Testis (tissue), 2 donors: ENCODE measurements around the gene USP35.

Experiments used
- POLR2A ChIP-seq: fragments of 450-650 bp; IDR thresholded peaks from one replicate; pipeline ENCODE4 v1.6.1; 2017; ENCODE audit warnings: antibody characterized with exemption, mild to moderate bottlenecking, moderate library complexity
- TF ChIP-seq, protein P1 (sequence below), 3 experiments: fragments of 450-650 bp in 2 of 3; fragments of 200-600 bp in 1 of 3; sonication (generic) in 1 of 3; IDR thresholded peaks; one replicate each; pipeline ENCODE4 v1.5.1; 2016 to 2019; ENCODE audit warnings: antibody characterized with exemption in 3 of 3, mild to moderate bottlenecking in 2 of 3, moderate library complexity in 1 of 3

DNA sequence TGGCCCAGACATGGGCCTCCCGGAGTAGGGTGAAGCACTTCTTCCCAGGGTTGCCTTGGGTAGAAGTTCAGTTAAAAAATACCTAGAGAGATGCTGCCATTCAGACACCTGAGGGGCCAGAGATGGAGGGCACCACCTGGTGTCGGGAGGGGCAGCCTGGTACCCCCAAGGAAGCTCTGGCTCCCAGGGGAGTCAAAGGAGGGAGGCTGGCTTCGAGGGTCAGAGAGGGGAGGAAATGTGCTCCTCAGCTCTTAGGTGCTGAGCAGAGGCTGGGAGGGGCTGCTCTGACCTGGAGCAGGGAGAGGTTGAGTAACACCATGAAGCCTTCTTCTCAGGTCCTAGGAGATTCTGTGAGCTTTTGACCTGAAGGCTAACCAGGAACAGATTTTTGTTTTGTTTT is 1.1 kb downstream of the USP35 start:
- TF ChIP-seq, protein P1, sequence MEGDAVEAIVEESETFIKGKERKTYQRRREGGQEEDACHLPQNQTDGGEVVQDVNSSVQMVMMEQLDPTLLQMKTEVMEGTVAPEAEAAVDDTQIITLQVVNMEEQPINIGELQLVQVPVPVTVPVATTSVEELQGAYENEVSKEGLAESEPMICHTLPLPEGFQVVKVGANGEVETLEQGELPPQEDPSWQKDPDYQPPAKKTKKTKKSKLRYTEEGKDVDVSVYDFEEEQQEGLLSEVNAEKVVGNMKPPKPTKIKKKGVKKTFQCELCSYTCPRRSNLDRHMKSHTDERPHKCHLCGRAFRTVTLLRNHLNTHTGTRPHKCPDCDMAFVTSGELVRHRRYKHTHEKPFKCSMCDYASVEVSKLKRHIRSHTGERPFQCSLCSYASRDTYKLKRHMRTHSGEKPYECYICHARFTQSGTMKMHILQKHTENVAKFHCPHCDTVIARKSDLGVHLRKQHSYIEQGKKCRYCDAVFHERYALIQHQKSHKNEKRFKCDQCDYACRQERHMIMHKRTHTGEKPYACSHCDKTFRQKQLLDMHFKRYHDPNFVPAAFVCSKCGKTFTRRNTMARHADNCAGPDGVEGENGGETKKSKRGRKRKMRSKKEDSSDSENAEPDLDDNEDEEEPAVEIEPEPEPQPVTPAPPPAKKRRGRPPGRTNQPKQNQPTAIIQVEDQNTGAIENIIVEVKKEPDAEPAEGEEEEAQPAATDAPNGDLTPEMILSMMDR (IDR thresholded peaks at IDR 0.05) = no peak
- no peak for TF ChIP-seq POLR2A
